Activated naive CD8-positive, alpha-beta T cell (primary cell): ENCODE measurements around the gene SERHL2.

Source experiments
- H3K27ac Mint-ChIP-seq: one replicate; pipeline ENCODE4 v1.8.0; 2021; ENCODE audit warnings: mixed read lengths
- H3K27me3 Mint-ChIP-seq: one replicate; pipeline ENCODE4 v1.8.0; 2021; ENCODE audit warnings: mixed read lengths
- H3K36me3 Mint-ChIP-seq: one replicate; pipeline ENCODE4 v1.8.0; 2021; ENCODE audit warnings: mixed read lengths
- H3K4me1 Mint-ChIP-seq: one replicate; pipeline ENCODE4 v1.8.0; 2021; ENCODE audit warnings: low read depth, mixed read lengths
- H3K4me3 Mint-ChIP-seq: one replicate; pipeline ENCODE4 v1.8.0; 2021; ENCODE audit warnings: mild to moderate bottlenecking, mixed read lengths
- H3K9me3 Mint-ChIP-seq: one replicate; pipeline ENCODE4 v1.8.0; 2021; ENCODE audit warnings: low read depth, mixed read lengths

Gene SERHL2

DNA sequence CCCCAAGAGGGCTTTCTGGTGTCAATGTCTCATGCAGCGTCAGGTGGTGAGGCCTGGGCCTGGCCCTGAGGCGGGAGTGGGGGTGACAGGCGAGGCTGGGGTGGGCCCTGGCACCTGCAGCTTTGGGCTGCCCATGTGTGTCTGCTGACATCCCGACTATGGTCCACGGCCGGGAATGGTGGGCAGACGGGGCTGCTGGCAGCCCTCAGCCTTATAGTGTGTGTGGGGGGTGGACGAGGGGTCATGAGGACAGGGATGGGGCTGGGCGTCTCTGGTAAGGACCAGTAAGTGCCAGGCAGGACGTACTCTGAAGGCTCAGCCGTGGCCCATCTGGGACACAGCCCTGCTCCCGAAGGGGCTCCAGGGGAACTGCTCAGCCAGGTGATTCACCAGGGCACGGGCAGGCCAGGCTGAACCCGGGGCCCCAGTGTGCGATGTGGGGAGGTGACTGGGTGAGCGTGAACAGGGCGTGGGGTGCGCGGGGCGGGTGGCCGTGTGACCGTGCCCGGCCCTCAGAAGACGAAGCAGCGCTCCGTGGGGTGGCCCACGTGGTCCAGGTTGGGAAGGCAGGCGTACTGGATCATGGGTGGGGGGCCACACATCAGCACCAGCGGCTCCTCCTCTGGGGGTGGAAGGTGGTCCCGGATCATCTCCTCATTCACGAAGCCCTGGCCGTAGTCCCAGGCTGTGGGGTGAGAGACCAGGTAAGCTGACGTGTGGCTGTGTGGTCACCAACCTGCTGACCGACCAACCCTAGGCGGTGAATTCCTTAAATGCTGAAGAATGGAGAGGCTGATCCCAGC is 65.7 kb downstream of the SERHL2 start:
- Mint-ChIP-seq H3K27me3 (no peaks in the 10 kb centered on the region), H3K36me3 (no peaks in the 10 kb centered on the region), H3K27ac (no peak overlapping the region), H3K9me3 (no peaks in the 10 kb centered on the region), H3K4me1 (peaks cover 17% of the 10 kb centered on the region), H3K4me3 (no peak overlapping the region)

DNA sequence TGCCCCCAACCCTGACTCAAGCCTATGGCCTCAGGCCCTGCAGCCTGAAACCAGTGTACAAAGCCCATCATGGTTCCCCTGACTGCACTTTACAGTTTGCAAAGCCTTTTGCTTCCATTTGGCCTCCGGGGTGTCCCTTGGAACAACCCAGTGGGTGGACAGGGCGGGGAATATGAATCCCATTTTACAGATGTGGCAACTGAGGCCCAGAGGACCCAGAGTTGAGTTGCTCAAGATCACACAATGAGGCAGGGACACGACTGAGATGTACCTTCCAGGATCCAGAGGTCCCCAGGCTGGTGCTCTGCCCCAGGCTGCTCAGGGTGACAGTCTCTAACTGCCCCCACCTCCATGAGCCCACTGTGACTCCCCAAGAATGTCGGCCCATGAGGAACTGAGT is 66.3 kb downstream of the SERHL2 start:
- no peaks in the 10 kb centered on the region for H3K36me3 Mint-ChIP-seq
- peaks cover 16% of the 10 kb centered on the region for H3K4me1 Mint-ChIP-seq
- no peaks in the 10 kb centered on the region for H3K27me3 Mint-ChIP-seq
- H3K9me3 Mint-ChIP-seq: no peaks in the 10 kb centered on the region
- H3K4me3 Mint-ChIP-seq: no peak overlapping the region
- no peak overlapping the region for H3K27ac Mint-ChIP-seq

DNA sequence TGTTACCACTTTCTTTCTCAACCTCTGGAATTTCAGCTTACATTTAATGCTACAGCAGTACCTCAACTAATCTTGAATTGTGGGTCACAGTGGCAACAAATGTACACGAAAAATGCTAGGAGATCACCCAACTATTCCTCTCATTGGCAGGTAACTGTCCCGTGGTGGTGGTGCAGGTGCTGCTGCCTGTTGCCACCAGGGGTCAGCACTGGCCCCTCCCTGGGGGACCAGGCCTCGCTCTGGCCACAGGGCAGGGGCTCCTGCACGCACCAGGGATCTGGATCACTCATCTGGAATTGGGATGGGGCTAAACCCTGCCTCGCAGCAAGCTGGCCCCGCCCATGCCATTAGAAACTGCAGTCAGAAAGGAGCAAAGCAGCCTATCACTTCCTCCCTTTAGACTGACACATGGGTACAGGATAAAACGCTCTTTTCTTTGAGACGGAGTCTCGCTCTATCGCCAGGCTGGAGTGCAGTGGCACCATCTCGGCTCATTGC is 67.8 kb downstream of the SERHL2 start:
- Mint-ChIP-seq H3K27ac (peak overlapping the region; percentile 17), H3K36me3 (no peaks in the 10 kb centered on the region), H3K4me1 (peaks cover 6% of the 10 kb centered on the region), H3K9me3 (no peaks in the 10 kb centered on the region), H3K4me3 (no peak overlapping the region), H3K27me3 (no peaks in the 10 kb centered on the region)

DNA sequence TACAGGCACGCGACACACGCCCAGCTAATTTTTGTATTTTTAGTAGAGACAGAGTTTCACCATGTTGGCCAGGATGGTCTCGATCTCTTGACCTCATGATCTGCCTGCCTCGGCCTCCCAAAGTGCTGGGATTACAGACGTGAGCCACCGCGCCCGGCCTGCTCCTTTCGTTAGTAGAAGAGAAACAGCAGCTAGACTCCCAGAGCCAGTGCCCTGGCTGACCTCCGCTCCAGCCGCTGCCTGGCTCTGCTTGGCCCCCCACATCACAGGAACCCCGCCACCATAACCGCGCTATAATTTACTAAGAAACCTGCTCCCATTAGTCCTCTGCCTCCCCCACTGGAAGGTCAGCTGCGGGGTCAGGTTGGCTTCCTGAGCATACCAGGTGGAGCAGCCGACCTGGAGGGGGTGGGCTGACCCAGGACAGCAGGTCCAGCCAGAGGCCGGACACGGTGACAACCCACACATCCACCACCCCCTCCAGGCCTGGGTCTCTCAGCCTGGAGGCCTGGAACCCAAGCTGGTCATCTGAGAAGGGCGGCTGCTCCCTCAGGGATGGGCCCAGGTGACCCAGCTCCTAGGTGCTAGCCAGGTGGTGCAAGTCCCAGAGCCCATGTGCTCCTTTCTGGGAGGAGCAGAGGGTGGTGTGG is 68.4 kb downstream of the SERHL2 start:
- no peak overlapping the region for H3K4me3 Mint-ChIP-seq
- H3K27me3 Mint-ChIP-seq: no peaks in the 10 kb centered on the region
- peaks cover 4% of the 10 kb centered on the region for H3K4me1 Mint-ChIP-seq
- H3K9me3 Mint-ChIP-seq: no peaks in the 10 kb centered on the region
- H3K36me3 Mint-ChIP-seq: no peaks in the 10 kb centered on the region
- H3K27ac Mint-ChIP-seq: no peak overlapping the region

DNA sequence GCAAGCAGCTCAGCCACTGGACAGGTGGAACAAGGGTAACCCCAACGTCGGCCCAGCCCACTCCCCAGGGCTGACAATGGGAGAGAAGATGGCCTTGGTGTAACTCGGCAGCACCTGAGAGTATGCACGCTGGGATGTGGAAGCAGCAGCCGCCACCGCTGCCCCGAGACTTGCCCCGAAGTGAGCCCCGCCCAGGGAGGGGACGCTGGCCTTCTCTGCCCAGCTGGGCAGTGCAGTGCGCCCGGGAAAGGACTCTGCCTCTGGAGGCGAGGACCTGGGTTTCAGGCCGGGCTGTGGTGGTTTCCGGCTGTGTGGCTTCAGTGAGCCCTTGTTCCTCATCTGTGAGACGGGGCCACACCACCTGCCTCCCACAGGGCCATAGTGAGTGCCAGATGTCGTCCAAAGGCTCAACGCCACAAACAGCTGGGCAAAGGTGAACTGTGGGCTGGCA is 69.6 kb downstream of the SERHL2 start:
- Mint-ChIP-seq H3K9me3 (no peaks in the 10 kb centered on the region), H3K27ac (no peak overlapping the region), H3K27me3 (no peaks in the 10 kb centered on the region), H3K36me3 (no peaks in the 10 kb centered on the region), H3K4me3 (no peak overlapping the region), H3K4me1 (peaks cover 4% of the 10 kb centered on the region)
